K562 (cell line): ENCODE results near the gene TGM5. TPM values are rescaled to one million over a fixed set of nuclear protein-coding genes. Genes with fewer than 3 reads are reported as not detected.

Source experiments
- GABPB1 ChIP-seq: sonication (generic); formaldehyde crosslinking; IDR thresholded peaks from 2 replicates; pipeline ENCODE4 v1.8.0; 2022; ENCODE audit warnings: mild to moderate bottlenecking, missing genetic modification reagents
- ZKSCAN1 ChIP-seq: fragments of 150-350 bp; IDR thresholded peaks from 2 replicates; pipeline ENCODE4 v1.6.1; 2016; ENCODE audit warnings: low read depth, low read length
- ZNF436 ChIP-seq: fragments of 250-450, 450-650 bp; sonication (Bioruptor Pico); formaldehyde crosslinking; IDR thresholded peaks from 2 replicates; pipeline ENCODE4 v1.7.0; 2020; ENCODE audit warnings: mild to moderate bottlenecking
- polyA plus RNA-seq, 8 experiments: library from polyadenylated mRNA; depleted of rRNA in 4 of 8; stranded (reverse) in 5 of 8; unstranded in 3 of 8; fragments of >200 nt; fragmentation: Nextera tagmentation in 2 of 8; fragmentation: Illumina TruSeq in 1 of 8; extraction: Ambion mirVana in 2 of 8; extraction: Trizol in 1 of 8; gene quantifications; 2 replicates each; pipeline versions ENCODE4 v1.2.1 to v1.2.3, GENCODE V29; 2011 to 2014; ENCODE audit warnings: inconsistent platforms in 1 of 8, missing spikeins in 1 of 8
- total RNA-seq, 7 experiments: library from RNA; depleted of rRNA in 6 of 7; stranded (reverse); fragments of >200 nt in 6 of 7; fragmentation: Illumina TruSeq in 2 of 7; extraction: Trizol in 2 of 7; gene quantifications; 2 replicates each; pipeline versions ENCODE4 v1.2.1 to v1.2.3, GENCODE V29; 2011 to 2021; ENCODE audit warnings: low replicate concordance in 1 of 7
- TF ChIP-seq, protein P1 (sequence below), 2 experiments: fragments of 450-650 bp; formaldehyde crosslinking in 1 of 2; IDR thresholded peaks; 2 replicates each; pipeline versions ENCODE4 v1.4.0 to v1.6.1; 2014 to 2020; ENCODE audit warnings: mild to moderate bottlenecking in 2 of 2, borderline replicate concordance in 1 of 2, low read depth in 1 of 2
- TF ChIP-seq, protein P2 (sequence below), 2 experiments: fragments of 450-650 bp in 1 of 2; IDR thresholded peaks; 2 replicates each; pipeline ENCODE4 v1.6.1; 2011 to 2017; ENCODE audit warnings: low read depth in 2 of 2, antibody characterized with exemption in 1 of 2, borderline replicate concordance in 1 of 2, low read length in 1 of 2, mild to moderate bottlenecking in 1 of 2, mixed read lengths in 1 of 2; ENCODE audit not compliant: control insufficient read depth in 1 of 2
- TF ChIP-seq, protein P3 (sequence below), 3 experiments: fragments of 200-800 bp in 1 of 3; fragments of 250-450 bp in 1 of 3; fragments of 450-650 bp in 1 of 3; sonication (Bioruptor Pico) in 1 of 3; sonication (Bioruptor generic) in 1 of 3; formaldehyde crosslinking in 1 of 3; IDR thresholded peaks; 2 replicates each; pipeline versions ENCODE4 v1.6.1 to v1.8.0; 2016 to 2022; ENCODE audit warnings: mild to moderate bottlenecking in 2 of 3, missing genetic modification characterization in 2 of 3, missing compliant biosample characterization in 1 of 3, moderate library complexity in 1 of 3
- TF ChIP-seq, protein P4 (sequence below): fragments of 450-650 bp; conservative IDR thresholded peaks from 2 replicates; pipeline ENCODE4 v1.6.1; 2016; ENCODE audit warnings: missing genetic modification characterization, low read depth, mild to moderate bottlenecking, control low read depth, missing compliant biosample characterization

The TGM5 gene
- total and polyA plus RNA-seq, 9 of the 15 experiments (the other 6 are each of a cell fraction or from before 2014, with no cell fraction given): 0.03 to 0.10 (median 0.07) TPM; not detected in 6

DNA sequence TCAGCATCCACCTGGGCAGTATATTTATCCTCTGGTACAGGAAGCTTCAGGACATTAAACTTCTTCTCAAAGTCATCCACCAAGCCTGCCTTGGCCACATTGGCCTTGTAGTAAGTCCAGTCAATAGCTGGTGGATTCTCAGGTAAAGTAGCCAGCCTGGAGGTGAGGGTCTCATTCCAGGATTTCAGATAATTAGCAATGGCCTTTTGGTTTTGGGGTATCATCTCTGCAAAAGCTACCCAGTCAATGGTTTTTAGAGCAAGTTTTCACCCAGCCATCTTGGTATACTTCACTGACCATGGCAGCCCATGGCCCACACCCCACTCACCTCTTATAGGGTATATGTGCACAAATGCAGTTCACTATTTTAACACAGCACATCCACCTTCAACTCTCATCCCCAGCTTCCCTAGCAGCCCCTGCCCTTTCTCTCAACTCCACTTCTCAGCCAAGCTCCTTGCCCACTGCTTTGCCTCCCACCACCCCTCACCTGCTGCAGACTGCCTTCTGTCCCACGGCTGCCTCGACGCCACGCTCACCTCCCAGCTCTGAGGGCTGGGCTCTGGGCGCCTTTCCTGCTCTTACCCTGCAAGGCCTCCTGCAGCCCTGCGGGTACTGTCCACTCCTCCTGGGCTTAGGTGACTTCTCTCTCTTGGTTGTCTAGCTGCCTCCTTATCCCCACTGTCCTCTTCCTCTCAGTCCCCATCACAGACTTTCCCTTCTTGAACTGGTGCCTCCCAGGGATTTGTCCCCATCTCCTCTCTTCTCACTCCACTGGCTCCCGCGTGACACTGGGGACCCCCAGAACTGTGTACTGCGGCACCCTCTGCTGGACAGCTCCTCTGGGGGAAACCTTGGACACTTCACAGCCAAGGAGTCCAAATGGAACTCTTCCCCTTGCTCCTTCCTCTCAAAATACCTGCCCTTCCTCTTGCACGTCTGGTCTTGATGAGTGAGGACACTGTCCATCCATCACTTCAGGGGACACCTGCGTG lies 1.7 kb upstream of the TGM5 start (continued):
- TF ChIP-seq, protein P1, sequence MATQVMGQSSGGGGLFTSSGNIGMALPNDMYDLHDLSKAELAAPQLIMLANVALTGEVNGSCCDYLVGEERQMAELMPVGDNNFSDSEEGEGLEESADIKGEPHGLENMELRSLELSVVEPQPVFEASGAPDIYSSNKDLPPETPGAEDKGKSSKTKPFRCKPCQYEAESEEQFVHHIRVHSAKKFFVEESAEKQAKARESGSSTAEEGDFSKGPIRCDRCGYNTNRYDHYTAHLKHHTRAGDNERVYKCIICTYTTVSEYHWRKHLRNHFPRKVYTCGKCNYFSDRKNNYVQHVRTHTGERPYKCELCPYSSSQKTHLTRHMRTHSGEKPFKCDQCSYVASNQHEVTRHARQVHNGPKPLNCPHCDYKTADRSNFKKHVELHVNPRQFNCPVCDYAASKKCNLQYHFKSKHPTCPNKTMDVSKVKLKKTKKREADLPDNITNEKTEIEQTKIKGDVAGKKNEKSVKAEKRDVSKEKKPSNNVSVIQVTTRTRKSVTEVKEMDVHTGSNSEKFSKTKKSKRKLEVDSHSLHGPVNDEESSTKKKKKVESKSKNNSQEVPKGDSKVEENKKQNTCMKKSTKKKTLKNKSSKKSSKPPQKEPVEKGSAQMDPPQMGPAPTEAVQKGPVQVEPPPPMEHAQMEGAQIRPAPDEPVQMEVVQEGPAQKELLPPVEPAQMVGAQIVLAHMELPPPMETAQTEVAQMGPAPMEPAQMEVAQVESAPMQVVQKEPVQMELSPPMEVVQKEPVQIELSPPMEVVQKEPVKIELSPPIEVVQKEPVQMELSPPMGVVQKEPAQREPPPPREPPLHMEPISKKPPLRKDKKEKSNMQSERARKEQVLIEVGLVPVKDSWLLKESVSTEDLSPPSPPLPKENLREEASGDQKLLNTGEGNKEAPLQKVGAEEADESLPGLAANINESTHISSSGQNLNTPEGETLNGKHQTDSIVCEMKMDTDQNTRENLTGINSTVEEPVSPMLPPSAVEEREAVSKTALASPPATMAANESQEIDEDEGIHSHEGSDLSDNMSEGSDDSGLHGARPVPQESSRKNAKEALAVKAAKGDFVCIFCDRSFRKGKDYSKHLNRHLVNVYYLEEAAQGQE (IDR thresholded peaks at IDR 0.05; ENCODE audit: borderline replicate concordance): peak; percentile 90
- TF ChIP-seq, protein P1 (CRISPR knock-in tag; IDR thresholded peaks at IDR 0.05; ENCODE audit: low read depth): no peak
- TF ChIP-seq GABPB1 (CRISPR knock-in tag) (no peak), ZKSCAN1 (no peak), ZNF436 (CRISPR knock-in tag) (no peak)
- TF ChIP-seq, protein P2, sequence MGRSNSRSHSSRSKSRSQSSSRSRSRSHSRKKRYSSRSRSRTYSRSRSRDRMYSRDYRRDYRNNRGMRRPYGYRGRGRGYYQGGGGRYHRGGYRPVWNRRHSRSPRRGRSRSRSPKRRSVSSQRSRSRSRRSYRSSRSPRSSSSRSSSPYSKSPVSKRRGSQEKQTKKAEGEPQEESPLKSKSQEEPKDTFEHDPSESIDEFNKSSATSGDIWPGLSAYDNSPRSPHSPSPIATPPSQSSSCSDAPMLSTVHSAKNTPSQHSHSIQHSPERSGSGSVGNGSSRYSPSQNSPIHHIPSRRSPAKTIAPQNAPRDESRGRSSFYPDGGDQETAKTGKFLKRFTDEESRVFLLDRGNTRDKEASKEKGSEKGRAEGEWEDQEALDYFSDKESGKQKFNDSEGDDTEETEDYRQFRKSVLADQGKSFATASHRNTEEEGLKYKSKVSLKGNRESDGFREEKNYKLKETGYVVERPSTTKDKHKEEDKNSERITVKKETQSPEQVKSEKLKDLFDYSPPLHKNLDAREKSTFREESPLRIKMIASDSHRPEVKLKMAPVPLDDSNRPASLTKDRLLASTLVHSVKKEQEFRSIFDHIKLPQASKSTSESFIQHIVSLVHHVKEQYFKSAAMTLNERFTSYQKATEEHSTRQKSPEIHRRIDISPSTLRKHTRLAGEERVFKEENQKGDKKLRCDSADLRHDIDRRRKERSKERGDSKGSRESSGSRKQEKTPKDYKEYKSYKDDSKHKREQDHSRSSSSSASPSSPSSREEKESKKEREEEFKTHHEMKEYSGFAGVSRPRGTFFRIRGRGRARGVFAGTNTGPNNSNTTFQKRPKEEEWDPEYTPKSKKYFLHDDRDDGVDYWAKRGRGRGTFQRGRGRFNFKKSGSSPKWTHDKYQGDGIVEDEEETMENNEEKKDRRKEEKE (IDR thresholded peaks at IDR 0.05; ENCODE audit: borderline replicate concordance in 1 of 2, control insufficient read depth in 1 of 2, low read depth in 2 of 2, low read length in 1 of 2): no peak
- TF ChIP-seq, protein P3, sequence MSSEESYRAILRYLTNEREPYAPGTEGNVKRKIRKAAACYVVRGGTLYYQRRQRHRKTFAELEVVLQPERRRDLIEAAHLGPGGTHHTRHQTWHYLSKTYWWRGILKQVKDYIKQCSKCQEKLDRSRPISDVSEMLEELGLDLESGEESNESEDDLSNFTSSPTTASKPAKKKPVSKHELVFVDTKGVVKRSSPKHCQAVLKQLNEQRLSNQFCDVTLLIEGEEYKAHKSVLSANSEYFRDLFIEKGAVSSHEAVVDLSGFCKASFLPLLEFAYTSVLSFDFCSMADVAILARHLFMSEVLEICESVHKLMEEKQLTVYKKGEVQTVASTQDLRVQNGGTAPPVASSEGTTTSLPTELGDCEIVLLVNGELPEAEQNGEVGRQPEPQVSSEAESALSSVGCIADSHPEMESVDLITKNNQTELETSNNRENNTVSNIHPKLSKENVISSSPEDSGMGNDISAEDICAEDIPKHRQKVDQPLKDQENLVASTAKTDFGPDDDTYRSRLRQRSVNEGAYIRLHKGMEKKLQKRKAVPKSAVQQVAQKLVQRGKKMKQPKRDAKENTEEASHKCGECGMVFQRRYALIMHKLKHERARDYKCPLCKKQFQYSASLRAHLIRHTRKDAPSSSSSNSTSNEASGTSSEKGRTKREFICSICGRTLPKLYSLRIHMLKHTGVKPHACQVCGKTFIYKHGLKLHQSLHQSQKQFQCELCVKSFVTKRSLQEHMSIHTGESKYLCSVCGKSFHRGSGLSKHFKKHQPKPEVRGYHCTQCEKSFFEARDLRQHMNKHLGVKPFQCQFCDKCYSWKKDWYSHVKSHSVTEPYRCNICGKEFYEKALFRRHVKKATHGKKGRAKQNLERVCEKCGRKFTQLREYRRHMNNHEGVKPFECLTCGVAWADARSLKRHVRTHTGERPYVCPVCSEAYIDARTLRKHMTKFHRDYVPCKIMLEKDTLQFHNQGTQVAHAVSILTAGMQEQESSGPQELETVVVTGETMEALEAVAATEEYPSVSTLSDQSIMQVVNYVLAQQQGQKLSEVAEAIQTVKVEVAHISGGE (CRISPR knock-in tag; IDR thresholded peaks at IDR 0.05): no peak
- TF ChIP-seq, protein P4, sequence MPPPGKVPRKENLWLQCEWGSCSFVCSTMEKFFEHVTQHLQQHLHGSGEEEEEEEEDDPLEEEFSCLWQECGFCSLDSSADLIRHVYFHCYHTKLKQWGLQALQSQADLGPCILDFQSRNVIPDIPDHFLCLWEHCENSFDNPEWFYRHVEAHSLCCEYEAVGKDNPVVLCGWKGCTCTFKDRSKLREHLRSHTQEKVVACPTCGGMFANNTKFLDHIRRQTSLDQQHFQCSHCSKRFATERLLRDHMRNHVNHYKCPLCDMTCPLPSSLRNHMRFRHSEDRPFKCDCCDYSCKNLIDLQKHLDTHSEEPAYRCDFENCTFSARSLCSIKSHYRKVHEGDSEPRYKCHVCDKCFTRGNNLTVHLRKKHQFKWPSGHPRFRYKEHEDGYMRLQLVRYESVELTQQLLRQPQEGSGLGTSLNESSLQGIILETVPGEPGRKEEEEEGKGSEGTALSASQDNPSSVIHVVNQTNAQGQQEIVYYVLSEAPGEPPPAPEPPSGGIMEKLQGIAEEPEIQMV (tag): no peak
